ENCODE measurements around the gene GLE1. TPM values are rescaled to one million over a fixed set of nuclear protein-coding genes. Genes with fewer than 3 reads are reported as not detected.
"Not testable (repeated sequence)": the region's sequence is repeated elsewhere in the genome, so short reads cannot be mapped to it uniquely, and the experiment has no call there.

The GLE1 gene
- total RNA-seq, 2 experiments from 2014 or later = 51.0 to 55.7 TPM

- CTCF ChIA-PET = no interaction called here
- ATAC-seq (no peak), DNase-seq (no peak)
- no peaks in the 10 kb centered on the region for H3K9me3 Mint-ChIP-seq (ENCODE audit: low read depth)
- H3K27ac Mint-ChIP-seq = peak overlapping the region; percentile 73
- H3K4me1 Mint-ChIP-seq = peaks cover 32% of the 10 kb centered on the region
- peaks cover 26% of the 10 kb centered on the region for H3K36me3 Mint-ChIP-seq
- H3K4me3 Mint-ChIP-seq = peak overlapping the region; percentile 93
- H3K27me3 Mint-ChIP-seq = no peaks in the 10 kb centered on the region
These were observed 649 bp upstream of the GLE1 start for GRCh38 chr9:128503870-128504269.

DNA sequence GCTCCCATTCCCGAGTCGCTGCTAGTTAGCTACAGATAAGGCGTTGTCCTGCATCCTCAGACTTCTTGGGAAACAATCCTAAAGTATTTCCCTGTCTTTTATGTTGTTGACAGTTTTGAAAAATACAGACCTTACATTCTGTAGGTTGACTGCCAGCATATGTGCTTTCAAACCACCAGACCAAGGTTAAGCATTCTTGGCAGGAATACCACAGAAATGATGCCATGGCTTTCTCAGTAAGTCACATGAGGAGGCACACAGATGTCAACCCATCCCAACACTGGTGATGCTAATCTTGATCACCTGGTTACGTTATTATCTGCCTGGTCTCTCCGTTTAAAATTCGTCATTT lies 871 bp downstream of the GLE1 start:
- no peaks in the 10 kb centered on the region for H3K9me3 Mint-ChIP-seq (ENCODE audit: low read depth)
- CTCF ChIA-PET = interaction anchor here (0.8 to 1.2 kb wide), 4 partner anchors 14 to 313 kb away, joined by 3 to 4 read pairs (median 4); partner anchors contain the start of genes ENDOG and SPTAN1
- peak overlapping the region; percentile 99 for H3K27ac Mint-ChIP-seq
- no peak for DNase-seq
- ATAC-seq = no peak
- peaks cover 32% of the 10 kb centered on the region for H3K4me1 Mint-ChIP-seq
- H3K27me3 Mint-ChIP-seq = no peaks in the 10 kb centered on the region
- peak overlapping the region; percentile 93 for H3K4me3 Mint-ChIP-seq
- peaks cover 34% of the 10 kb centered on the region for H3K36me3 Mint-ChIP-seq

DNA sequence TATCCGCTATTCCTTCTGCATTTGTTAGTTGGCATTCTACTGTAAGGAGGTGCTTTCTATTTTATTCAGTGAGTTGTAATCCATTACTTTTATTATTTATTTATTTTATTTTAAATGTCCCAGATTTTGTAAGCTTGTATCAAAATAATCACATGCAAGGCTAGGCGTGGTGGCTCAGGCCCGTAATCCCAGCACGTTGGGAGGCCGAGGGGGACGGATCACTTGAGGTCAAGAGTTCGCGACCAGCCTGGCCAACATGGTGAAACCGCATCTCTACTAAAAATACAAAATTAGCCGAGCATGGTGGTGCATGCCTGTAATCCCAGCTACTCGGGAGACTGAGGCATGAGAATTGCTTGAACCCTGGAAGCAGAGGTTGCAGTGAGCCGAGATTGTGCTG lies 1.4 kb downstream of the GLE1 start:
- peak overlapping the region; percentile 93 for H3K4me3 Mint-ChIP-seq
- peaks cover 32% of the 10 kb centered on the region for H3K4me1 Mint-ChIP-seq
- H3K27ac Mint-ChIP-seq = peak overlapping the region; percentile 99
- not testable (repeated sequence) for H3K27me3 Mint-ChIP-seq; H3K9me3 Mint-ChIP-seq (ENCODE audit: low read depth); ATAC-seq; DNase-seq
- peaks cover 32% of the 10 kb centered on the region for H3K36me3 Mint-ChIP-seq
- CTCF ChIA-PET = interaction anchor here (1.4 kb wide), 1 partner anchor 10 kb away, joined by 4 read pairs; no protein-coding TSS in a partner anchor

DNA sequence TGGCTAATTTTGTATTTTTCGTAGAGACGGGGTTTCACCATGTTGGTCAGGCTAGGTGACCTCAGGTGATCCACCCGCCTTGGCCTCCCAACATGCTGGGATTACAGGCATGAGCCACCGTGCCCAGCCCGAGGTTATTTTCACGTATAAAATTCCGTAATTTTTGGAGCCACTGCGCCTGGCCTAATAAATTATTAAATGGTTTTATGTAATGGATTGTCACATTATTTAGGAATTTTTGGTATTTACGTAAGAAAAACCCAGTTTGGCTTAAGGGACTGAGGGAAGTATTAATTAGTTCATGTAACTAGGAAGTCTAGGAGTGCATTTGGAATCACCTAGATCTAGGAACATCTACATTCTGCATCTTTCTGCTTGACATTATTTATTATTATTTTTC lies 8.3 kb downstream of the GLE1 start:
- H3K36me3 Mint-ChIP-seq = peaks cover 50% of the 10 kb centered on the region
- CTCF ChIA-PET = interaction anchor here (0.8 to 2.0 kb wide), 6 partner anchors 8 to 305 kb away, joined by 3 to 6 read pairs (median 4); partner anchors contain the start of gene ENDOG
- no peak overlapping the region for H3K27ac Mint-ChIP-seq
- ATAC-seq (no peak), DNase-seq (no peak)
- H3K27me3 Mint-ChIP-seq = no peaks in the 10 kb centered on the region
- no peaks in the 10 kb centered on the region for H3K9me3 Mint-ChIP-seq (ENCODE audit: low read depth)
- H3K4me3 Mint-ChIP-seq = no peak overlapping the region
- peaks cover 18% of the 10 kb centered on the region for H3K4me1 Mint-ChIP-seq

DNA sequence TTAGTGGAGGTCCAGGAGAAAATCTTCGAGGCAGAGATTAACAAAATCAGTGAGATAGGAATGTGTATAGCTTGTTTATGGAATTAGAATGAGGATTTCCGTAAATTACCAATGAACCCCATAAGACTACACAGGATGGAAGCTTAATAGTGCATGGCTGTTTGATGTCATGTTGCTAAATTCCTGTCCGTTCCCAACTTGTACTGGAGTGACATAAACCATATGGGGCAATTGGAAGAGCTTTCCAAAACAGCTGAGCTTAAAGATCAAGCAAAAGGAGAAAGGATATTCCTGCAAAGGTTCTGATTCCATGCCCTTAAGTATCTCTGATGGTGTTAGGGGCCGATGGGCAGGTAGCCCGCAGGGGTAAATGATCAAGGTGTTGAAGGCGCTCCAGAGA lies 17.4 kb downstream of the GLE1 start:
- Mint-ChIP-seq H3K9me3 (ENCODE audit: low read depth) (no peaks in the 10 kb centered on the region), H3K27me3 (no peaks in the 10 kb centered on the region), H3K36me3 (peaks cover 56% of the 10 kb centered on the region), H3K4me1 (peaks cover 3% of the 10 kb centered on the region), H3K4me3 (no peak overlapping the region), H3K27ac (no peak overlapping the region)
- no peak for ATAC-seq
- no peak for DNase-seq
- CTCF ChIA-PET = interaction anchor here (1.6 kb wide), 1 partner anchor 10 kb away, joined by 5 read pairs; no protein-coding TSS in a partner anchor

DNA sequence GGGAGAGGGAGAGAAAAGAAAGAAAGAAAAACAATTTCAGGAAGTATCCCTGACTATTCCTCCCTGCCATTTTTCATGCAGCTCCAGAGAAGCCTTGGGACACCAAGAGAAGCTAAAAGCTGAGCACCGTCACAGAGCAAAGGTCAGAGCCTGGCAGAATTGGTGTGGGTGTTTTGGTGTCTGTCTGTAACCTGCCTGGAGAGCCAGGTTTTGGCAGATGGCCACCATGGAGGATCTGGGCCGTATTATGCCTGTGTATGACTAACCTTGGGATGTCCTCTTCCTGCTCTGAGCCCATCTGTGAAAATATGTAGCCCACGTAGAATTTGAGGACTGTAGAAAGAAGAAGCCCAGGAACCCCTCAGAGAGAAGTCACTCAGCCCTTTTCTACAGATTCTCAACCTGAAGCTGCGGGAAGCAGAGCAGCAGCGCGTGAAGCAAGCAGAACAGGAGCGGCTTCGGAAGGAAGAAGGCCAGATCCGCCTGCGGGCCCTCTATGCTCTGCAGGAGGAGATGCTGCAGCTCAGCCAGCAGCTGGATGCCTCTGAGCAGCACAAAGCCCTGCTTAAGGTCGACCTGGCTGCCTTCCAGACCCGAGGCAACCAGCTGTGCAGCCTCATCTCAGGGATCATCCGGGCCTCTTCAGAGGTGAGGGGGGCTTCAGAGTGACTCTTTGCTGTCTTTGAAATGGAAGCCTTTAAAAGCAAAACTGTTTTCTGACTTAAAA lies 18.8 kb downstream of the GLE1 start:
- H3K36me3 Mint-ChIP-seq = peaks cover 49% of the 10 kb centered on the region
- H3K27ac Mint-ChIP-seq = no peak overlapping the region
- DNase-seq (no peak), ATAC-seq (no peak)
- H3K4me1 Mint-ChIP-seq = no peaks in the 10 kb centered on the region
- no peak overlapping the region for H3K4me3 Mint-ChIP-seq
- H3K27me3 Mint-ChIP-seq = no peaks in the 10 kb centered on the region
- CTCF ChIA-PET = interaction anchor here (0.7 kb wide), 1 partner anchor 34 kb away, joined by 3 read pairs; no protein-coding TSS in a partner anchor
- H3K9me3 Mint-ChIP-seq (ENCODE audit: low read depth) = no peaks in the 10 kb centered on the region

- H3K9me3 Mint-ChIP-seq (ENCODE audit: low read depth) = no peaks in the 10 kb centered on the region
- DNase-seq = no peak
- no peaks in the 10 kb centered on the region for H3K27me3 Mint-ChIP-seq
- CTCF ChIA-PET = no interaction called here
- no peak for ATAC-seq
- H3K4me1 Mint-ChIP-seq = no peaks in the 10 kb centered on the region
- no peak overlapping the region for H3K27ac Mint-ChIP-seq
- H3K4me3 Mint-ChIP-seq = no peak overlapping the region
- H3K36me3 Mint-ChIP-seq = peaks cover 37% of the 10 kb centered on the region
These were observed 22.2 kb downstream of the GLE1 start for GRCh38 chr9:128526720-128527119.

DNA sequence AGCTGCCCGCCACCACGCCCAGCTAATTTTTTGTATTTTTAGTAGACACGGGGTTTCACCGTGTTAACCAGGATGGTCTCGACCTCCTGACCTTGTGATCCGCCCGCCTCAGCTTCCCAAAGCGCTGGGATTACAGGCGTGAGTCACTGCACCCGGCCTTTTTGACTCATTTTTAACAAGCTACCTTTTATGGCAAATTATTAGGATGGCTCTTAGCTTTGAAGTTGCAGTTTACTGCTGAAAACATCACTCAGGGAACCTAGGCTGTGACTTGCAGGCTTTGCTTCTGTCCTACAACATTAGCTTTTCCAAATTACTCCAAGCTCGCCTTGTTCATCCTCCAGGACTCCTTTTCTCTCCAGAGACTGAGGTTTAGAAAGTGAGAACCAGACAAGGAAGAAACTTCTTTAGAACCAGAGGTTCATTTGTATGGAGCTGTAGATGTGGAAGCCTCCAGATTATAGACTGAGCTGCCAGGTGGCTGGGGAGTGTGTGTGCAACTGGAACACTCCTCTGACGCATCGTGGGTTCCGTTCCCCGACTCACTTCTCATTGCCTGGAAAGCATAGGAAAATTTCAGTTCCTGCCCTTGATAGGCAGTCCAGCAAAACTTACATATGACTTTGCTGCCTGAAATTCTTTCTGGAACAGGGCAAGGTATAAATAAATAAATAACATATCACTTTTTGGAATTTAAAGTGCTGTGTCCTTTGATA lies 24.1 kb downstream of the GLE1 start:
- Mint-ChIP-seq H3K9me3 (ENCODE audit: low read depth) (no peaks in the 10 kb centered on the region), H3K27me3 (no peaks in the 10 kb centered on the region), H3K27ac (no peak overlapping the region), H3K4me3 (no peak overlapping the region), H3K4me1 (peaks cover 4% of the 10 kb centered on the region), H3K36me3 (peaks cover 36% of the 10 kb centered on the region)
- CTCF ChIA-PET = no interaction called here
- no peak for DNase-seq
- no peak for ATAC-seq

GRCh38 chr9:128529191-128529590 lies 24.7 kb downstream of the GLE1 start:
- Mint-ChIP-seq H3K4me1 (peaks cover 4% of the 10 kb centered on the region), H3K36me3 (peaks cover 41% of the 10 kb centered on the region), H3K27ac (no peak overlapping the region), H3K4me3 (no peak overlapping the region), H3K27me3 (no peaks in the 10 kb centered on the region), H3K9me3 (ENCODE audit: low read depth) (no peaks in the 10 kb centered on the region)
- DNase-seq (no peak), ATAC-seq (no peak)
- CTCF ChIA-PET = no interaction called here

DNA sequence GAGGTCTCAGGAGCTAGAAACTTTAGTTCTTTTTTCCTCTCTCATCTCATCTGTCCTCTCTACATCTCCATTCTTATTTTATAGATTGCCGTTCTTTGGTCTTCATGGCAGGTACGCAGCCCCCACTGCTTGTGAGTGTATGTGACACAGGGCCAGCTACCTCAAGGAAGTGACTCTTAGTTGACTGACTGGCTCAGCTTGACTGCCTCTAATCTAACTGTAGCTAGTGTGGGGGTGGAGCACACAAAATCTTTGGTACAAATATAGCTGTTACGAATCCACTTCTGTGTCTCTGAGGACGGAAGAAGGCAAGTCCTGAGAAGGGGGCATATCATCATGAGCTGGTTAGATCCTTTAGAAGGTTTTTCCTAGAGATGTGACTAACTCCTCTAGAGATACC lies 28.1 kb downstream of the GLE1 start:
- Mint-ChIP-seq H3K9me3 (ENCODE audit: low read depth) (no peaks in the 10 kb centered on the region), H3K4me1 (peaks cover 4% of the 10 kb centered on the region), H3K27ac (no peak overlapping the region), H3K4me3 (no peak overlapping the region), H3K27me3 (no peaks in the 10 kb centered on the region), H3K36me3 (peaks cover 38% of the 10 kb centered on the region)
- CTCF ChIA-PET = interaction anchor here (0.8 kb wide), 1 partner anchor 20 kb away, joined by 3 read pairs; the partner anchor contains the start of gene SPTAN1
- no peak for DNase-seq
- no peak for ATAC-seq

- no peak for DNase-seq
- CTCF ChIA-PET = interaction anchor here (1.2 to 1.4 kb wide), 2 partner anchors 10 to 13 kb away, joined by 3 to 4 read pairs; no protein-coding TSS in a partner anchor
- H3K27me3 Mint-ChIP-seq = no peaks in the 10 kb centered on the region
- no peak overlapping the region for H3K27ac Mint-ChIP-seq
- no peak overlapping the region for H3K4me3 Mint-ChIP-seq
- H3K9me3 Mint-ChIP-seq (ENCODE audit: low read depth) = no peaks in the 10 kb centered on the region
- ATAC-seq = no peak
- peaks cover 11% of the 10 kb centered on the region for H3K4me1 Mint-ChIP-seq
- H3K36me3 Mint-ChIP-seq = peaks cover 46% of the 10 kb centered on the region
These were observed 36.3 kb downstream of the GLE1 start for GRCh38 chr9:128540634-128541360.

DNA sequence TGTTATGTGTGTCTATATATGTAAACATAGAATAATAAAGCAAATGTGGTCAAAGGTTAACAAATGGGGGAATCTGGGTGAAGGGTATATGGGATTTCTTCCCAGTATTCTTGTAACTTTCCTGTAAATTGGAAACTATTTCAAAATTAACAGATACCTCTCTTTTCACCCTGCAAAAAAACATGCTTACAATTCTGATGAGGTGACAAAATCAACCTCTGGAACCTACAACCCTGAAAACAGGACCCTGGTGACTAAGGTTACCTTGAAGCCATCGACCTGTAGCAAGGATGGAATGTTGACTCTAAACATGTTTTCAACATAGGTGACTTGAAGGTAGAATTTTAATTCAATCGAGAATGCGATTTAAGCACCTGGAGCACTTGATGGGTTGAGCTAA lies 42.0 kb downstream of the GLE1 start:
- Mint-ChIP-seq H3K27ac (no peak overlapping the region), H3K4me1 (peaks cover 25% of the 10 kb centered on the region), H3K27me3 (no peaks in the 10 kb centered on the region), H3K36me3 (peaks cover 7% of the 10 kb centered on the region), H3K4me3 (no peak overlapping the region), H3K9me3 (ENCODE audit: low read depth) (no peaks in the 10 kb centered on the region)
- ATAC-seq = no peak
- CTCF ChIA-PET = interaction anchor here (0.9 kb wide), 1 partner anchor 184 kb away, joined by 3 read pairs; no protein-coding TSS in a partner anchor
- DNase-seq = no peak

DNA sequence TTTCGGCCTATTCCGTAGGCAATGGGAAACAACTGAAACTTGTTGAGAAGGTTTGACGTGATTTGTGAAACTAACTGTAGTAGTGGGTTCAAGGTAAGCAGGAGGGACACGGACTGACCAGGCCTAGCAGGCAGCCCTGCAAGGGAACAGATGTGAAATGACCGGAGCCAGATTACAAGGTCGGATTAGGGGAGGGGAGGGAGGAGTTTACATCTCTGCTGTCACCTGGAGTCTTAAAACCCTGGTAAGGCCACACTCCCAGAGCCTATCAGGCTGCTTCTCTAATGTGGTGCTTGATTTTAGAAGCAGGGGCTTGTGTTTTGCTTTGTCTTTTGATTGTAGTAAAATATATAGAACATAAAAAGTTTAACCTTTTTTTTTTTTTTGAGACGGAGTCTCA lies 44.4 kb downstream of the GLE1 start:
- no peaks in the 10 kb centered on the region for H3K27me3 Mint-ChIP-seq
- H3K9me3 Mint-ChIP-seq (ENCODE audit: low read depth) = no peaks in the 10 kb centered on the region
- ATAC-seq (no peak), DNase-seq (no peak)
- H3K27ac Mint-ChIP-seq = no peak overlapping the region
- H3K4me3 Mint-ChIP-seq = no peak overlapping the region
- H3K36me3 Mint-ChIP-seq = no peaks in the 10 kb centered on the region
- CTCF ChIA-PET = interaction anchor here (2.4 kb wide), 1 partner anchor 11 kb away, joined by 7 read pairs; no protein-coding TSS in a partner anchor
- H3K4me1 Mint-ChIP-seq = peaks cover 29% of the 10 kb centered on the region
